ENCODE results near the gene STARD13.

STARD13 gene

GRCh38 chr13:33129886-33130285, 155.7 kb downstream of the STARD13 start:
- Mint-ChIP-seq H3K4me1 (no peaks in the 10 kb centered on the region), H3K27ac (no peak overlapping the region), H3K36me3 (no peaks in the 10 kb centered on the region), H3K9me3 (no peaks in the 10 kb centered on the region), H3K4me3 (no peak overlapping the region), H3K27me3 (no peaks in the 10 kb centered on the region)
- DNase-seq: no peak
- CTCF ChIA-PET: no interaction called here

- H3K36me3 Mint-ChIP-seq: no peaks in the 10 kb centered on the region
- H3K9me3 Mint-ChIP-seq: no peaks in the 10 kb centered on the region
- no peak overlapping the region for H3K27ac Mint-ChIP-seq
- DNase-seq: no peak
- CTCF ChIA-PET: no interaction called here
- H3K4me3 Mint-ChIP-seq: no peak overlapping the region
- H3K4me1 Mint-ChIP-seq: no peaks in the 10 kb centered on the region
- no peaks in the 10 kb centered on the region for H3K27me3 Mint-ChIP-seq
These were observed 156.3 kb downstream of the STARD13 start for GRCh38 chr13:33129094-33129832.

DNA sequence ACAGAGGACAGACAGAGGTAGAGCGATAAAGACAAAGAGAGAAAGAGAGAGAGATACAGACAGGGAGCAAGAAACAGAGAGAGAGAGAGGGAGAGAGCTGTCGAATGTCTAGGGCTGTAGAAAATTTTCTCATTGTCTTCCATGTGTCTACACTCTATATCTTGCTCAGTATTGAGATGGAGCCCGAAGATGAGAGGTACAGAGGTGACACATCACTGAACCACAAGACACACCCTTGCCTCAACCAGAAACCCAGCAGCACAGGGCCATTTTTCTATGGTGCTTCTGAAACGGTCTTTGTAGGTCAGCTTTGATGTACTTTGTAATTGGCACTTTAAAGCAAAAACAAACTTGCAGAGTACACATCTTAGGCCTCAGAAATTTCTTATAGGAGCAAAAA, 157.4 kb downstream of the STARD13 start:
- H3K36me3 Mint-ChIP-seq: no peaks in the 10 kb centered on the region
- H3K4me3 Mint-ChIP-seq: no peak overlapping the region
- CTCF ChIA-PET: interaction anchor here (0.6 kb wide), 1 partner anchor 1093 kb away, joined by 3 read pairs; no protein-coding TSS in a partner anchor
- peaks cover 3% of the 10 kb centered on the region for H3K27me3 Mint-ChIP-seq
- no peaks in the 10 kb centered on the region for H3K4me1 Mint-ChIP-seq
- DNase-seq: no peak
- no peaks in the 10 kb centered on the region for H3K9me3 Mint-ChIP-seq
- no peak overlapping the region for H3K27ac Mint-ChIP-seq

GRCh38 chr13:33127009-33127551, 158.5 kb downstream of the STARD13 start:
- Mint-ChIP-seq H3K4me3 (no peak overlapping the region), H3K36me3 (no peaks in the 10 kb centered on the region), H3K4me1 (no peaks in the 10 kb centered on the region), H3K9me3 (no peaks in the 10 kb centered on the region), H3K27ac (no peak overlapping the region), H3K27me3 (peaks cover 3% of the 10 kb centered on the region)
- CTCF ChIA-PET: no interaction called here
- DNase-seq: no peak

DNA sequence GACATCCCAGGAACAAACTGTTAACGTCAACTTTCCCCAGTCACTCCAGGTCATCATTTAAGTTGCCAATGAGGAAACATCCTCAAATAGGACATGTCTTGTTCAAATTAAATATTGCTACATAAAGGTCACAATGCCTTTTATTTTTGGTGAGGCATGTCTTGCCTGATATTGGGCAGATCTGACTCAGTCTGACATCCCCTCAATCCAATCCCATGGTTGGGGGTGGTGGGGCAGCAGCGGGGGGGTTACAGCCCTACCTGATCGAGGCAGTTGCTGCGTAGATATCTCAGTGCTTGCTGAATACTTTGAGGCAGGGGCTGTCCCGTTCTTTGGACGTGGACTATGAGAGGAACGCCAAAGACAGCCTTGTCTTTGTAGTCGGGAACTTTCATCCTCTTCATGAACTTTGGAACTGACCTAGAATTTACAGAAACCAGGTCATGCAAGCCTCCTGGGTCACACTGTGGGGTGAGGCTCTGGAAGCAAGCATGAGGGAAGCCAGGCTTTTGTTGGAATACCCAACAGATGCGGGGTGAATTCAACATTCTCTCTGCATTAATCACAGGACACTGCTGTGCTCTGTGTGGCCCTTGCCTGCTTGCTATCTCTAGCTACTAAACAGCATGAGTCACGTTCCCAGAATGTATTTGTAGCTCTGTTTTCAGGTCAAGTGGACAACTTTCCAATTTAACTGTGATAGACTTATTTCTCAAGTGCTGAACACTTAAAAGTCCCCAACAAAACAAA, 159.6 kb downstream of the STARD13 start:
- Mint-ChIP-seq H3K9me3 (no peaks in the 10 kb centered on the region), H3K4me1 (no peaks in the 10 kb centered on the region), H3K27me3 (peaks cover 3% of the 10 kb centered on the region), H3K4me3 (no peak overlapping the region), H3K36me3 (no peaks in the 10 kb centered on the region), H3K27ac (no peak overlapping the region)
- CTCF ChIA-PET: no interaction called here
- no peak for DNase-seq

- Mint-ChIP-seq H3K36me3 (no peaks in the 10 kb centered on the region), H3K9me3 (no peaks in the 10 kb centered on the region), H3K4me3 (no peak overlapping the region), H3K4me1 (no peaks in the 10 kb centered on the region), H3K27ac (no peak overlapping the region), H3K27me3 (peaks cover 3% of the 10 kb centered on the region)
- DNase-seq: no peak
- CTCF ChIA-PET: no interaction called here
These were observed 162.3 kb downstream of the STARD13 start for GRCh38 chr13:33123066-33123859.

- H3K27me3 Mint-ChIP-seq: peaks cover 8% of the 10 kb centered on the region
- H3K36me3 Mint-ChIP-seq: no peaks in the 10 kb centered on the region
- DNase-seq: no peak
- no peak overlapping the region for H3K4me3 Mint-ChIP-seq
- CTCF ChIA-PET: no interaction called here
- no peaks in the 10 kb centered on the region for H3K9me3 Mint-ChIP-seq
- no peak overlapping the region for H3K27ac Mint-ChIP-seq
- no peaks in the 10 kb centered on the region for H3K4me1 Mint-ChIP-seq
These were observed 165.6 kb downstream of the STARD13 start for GRCh38 chr13:33119856-33120543.

DNA sequence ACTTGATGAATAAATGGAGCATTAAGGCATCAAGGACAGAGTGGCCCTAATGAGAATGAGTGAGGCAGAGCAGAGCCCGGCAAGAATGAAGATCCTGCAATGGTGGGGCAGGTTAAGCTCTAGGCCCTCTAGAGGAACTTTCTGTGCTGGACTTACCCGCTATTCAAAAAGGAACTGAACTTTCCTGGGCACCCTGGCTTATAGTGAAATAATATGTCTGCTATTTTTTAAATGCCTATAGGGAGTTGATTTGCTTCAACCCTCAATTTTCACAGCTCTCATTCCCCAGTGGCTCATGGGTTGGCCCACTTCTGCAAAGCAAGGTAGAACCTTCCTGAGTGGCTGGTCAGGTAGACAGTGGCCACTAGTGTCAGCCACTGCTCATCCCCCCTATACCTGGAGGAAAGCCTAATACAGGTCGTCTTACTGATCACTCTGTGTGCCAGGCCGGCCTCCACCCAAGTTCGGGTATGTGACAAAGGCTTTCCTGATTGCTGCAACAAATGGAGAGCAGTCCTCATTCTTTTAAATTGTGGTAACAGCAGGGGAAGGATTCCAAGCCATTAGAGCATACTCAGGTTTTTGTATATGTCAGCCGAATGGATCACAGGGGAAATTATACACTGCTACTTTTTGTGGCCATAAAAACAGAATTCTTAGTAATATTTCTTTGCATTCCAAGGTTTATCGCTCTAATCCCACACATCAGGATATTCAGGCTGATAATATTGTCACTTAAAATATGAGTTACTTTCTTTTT, 166.4 kb downstream of the STARD13 start:
- no peak overlapping the region for H3K27ac Mint-ChIP-seq
- no peaks in the 10 kb centered on the region for H3K36me3 Mint-ChIP-seq
- no peaks in the 10 kb centered on the region for H3K4me1 Mint-ChIP-seq
- H3K4me3 Mint-ChIP-seq: no peak overlapping the region
- CTCF ChIA-PET: no interaction called here
- DNase-seq: no peak
- H3K27me3 Mint-ChIP-seq: peaks cover 9% of the 10 kb centered on the region
- H3K9me3 Mint-ChIP-seq: no peaks in the 10 kb centered on the region

GRCh38 chr13:33116321-33117010, 169.1 kb downstream of the STARD13 start:
- DNase-seq: no peak
- no peaks in the 10 kb centered on the region for H3K9me3 Mint-ChIP-seq
- H3K36me3 Mint-ChIP-seq: no peaks in the 10 kb centered on the region
- no peak overlapping the region for H3K27ac Mint-ChIP-seq
- CTCF ChIA-PET: no interaction called here
- H3K4me3 Mint-ChIP-seq: no peak overlapping the region
- no peaks in the 10 kb centered on the region for H3K4me1 Mint-ChIP-seq
- peaks cover 10% of the 10 kb centered on the region for H3K27me3 Mint-ChIP-seq

- no peaks in the 10 kb centered on the region for H3K4me1 Mint-ChIP-seq
- H3K9me3 Mint-ChIP-seq: no peaks in the 10 kb centered on the region
- no peak overlapping the region for H3K27ac Mint-ChIP-seq
- no peak for DNase-seq
- H3K27me3 Mint-ChIP-seq: peaks cover 15% of the 10 kb centered on the region
- no peaks in the 10 kb centered on the region for H3K36me3 Mint-ChIP-seq
- H3K4me3 Mint-ChIP-seq: no peak overlapping the region
- CTCF ChIA-PET: no interaction called here
These were observed 170.3 kb downstream of the STARD13 start for GRCh38 chr13:33115274-33115673.

- DNase-seq: no peak
- H3K4me3 Mint-ChIP-seq: no peak overlapping the region
- no peaks in the 10 kb centered on the region for H3K4me1 Mint-ChIP-seq
- no peaks in the 10 kb centered on the region for H3K9me3 Mint-ChIP-seq
- no peak overlapping the region for H3K27ac Mint-ChIP-seq
- H3K36me3 Mint-ChIP-seq: no peaks in the 10 kb centered on the region
- H3K27me3 Mint-ChIP-seq: peaks cover 17% of the 10 kb centered on the region
- CTCF ChIA-PET: no interaction called here
These were observed 171.4 kb downstream of the STARD13 start for GRCh38 chr13:33114146-33114545.

DNA sequence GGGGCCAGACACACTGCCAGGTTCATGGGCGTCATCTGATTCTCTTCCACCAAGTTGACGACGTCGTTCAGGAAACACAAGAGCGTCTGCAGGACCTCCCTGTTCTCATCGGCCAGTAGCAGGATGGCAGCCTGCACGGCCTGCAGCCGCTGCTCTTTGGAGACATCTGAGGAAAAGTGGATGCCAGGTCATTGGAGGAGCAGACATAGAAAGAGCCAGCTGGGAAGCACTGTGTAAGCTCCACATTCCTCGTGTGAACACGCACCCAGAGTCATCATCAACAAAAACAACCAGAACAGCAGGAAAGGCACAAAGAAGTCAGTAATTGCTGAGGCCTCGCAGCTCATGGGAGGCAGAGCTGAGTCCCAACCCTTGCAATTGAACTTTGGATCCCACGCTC, 172.8 kb downstream of the STARD13 start:
- Mint-ChIP-seq H3K4me3 (no peak overlapping the region), H3K27ac (no peak overlapping the region), H3K9me3 (no peaks in the 10 kb centered on the region), H3K27me3 (peaks cover 17% of the 10 kb centered on the region), H3K4me1 (no peaks in the 10 kb centered on the region), H3K36me3 (no peaks in the 10 kb centered on the region)
- CTCF ChIA-PET: no interaction called here
- no peak for DNase-seq

- CTCF ChIA-PET: no interaction called here
- Mint-ChIP-seq H3K36me3 (no peaks in the 10 kb centered on the region), H3K4me1 (no peaks in the 10 kb centered on the region), H3K9me3 (no peaks in the 10 kb centered on the region), H3K4me3 (no peak overlapping the region), H3K27ac (no peak overlapping the region), H3K27me3 (peaks cover 17% of the 10 kb centered on the region)
- DNase-seq: no peak
These were observed 174.0 kb downstream of the STARD13 start for GRCh38 chr13:33111414-33112110.
